CD4-positive, CD25-positive, alpha-beta regulatory T cell (primary cell): ENCODE results near the gene MED15. TPM values are rescaled to one million over a fixed set of nuclear protein-coding genes. Genes with fewer than 3 reads are reported as not detected.
"Not testable (repeated sequence)": the region's sequence is repeated elsewhere in the genome, so short reads cannot be mapped to it uniquely, and the experiment has no call there.

Experiments used
- ATAC-seq, 2 donors: fragments of 150-1000 bp; cut with Tn5 transposase; one replicate each; pipeline ENCODE4 v1.10.0; 2021; ENCODE audit warnings: low read depth in 2 of 2, moderate number of reproducible peaks in 2 of 2, moderate library complexity in 1 of 2
- DNase-seq, 3 donors: peaks; one replicate each; pipeline versions ENCODE4 v3.0.0 to v3.0.0-alpha.2; 2012 to 2022; ENCODE audit warnings: mixed read lengths in 1 of 3
- H3K27ac ChIP-seq: one replicate; pipeline ENCODE4 v1.7.0; 2013; ENCODE audit warnings: mild to moderate bottlenecking, low read length; ENCODE audit not compliant: insufficient read depth, poor library complexity, severe bottlenecking
- H3K27me3 ChIP-seq: one replicate; pipeline ENCODE4 v1.7.0; 2013; ENCODE audit warnings: low read length; ENCODE audit not compliant: control insufficient read depth, insufficient read depth
- H3K36me3 ChIP-seq: one replicate; pipeline ENCODE4 v1.7.0; 2013; ENCODE audit warnings: mild to moderate bottlenecking, low read length, moderate library complexity; ENCODE audit not compliant: control insufficient read depth, insufficient read depth
- H3K4me1 ChIP-seq: 2 replicates; pipeline ENCODE4 v1.7.0; 2013; ENCODE audit warnings: mild to moderate bottlenecking, low read length; ENCODE audit not compliant: insufficient read depth, control insufficient read depth, poor library complexity, severe bottlenecking
- H3K4me3 ChIP-seq: one replicate; pipeline ENCODE4 v1.7.0; 2013; ENCODE audit warnings: low read depth, mild to moderate bottlenecking, low read length, moderate library complexity
- H3K9me3 ChIP-seq, 2 experiments: 1 replicate in 1 of 2; 2 replicates in 1 of 2; pipeline ENCODE4 v1.7.0; 2013; ENCODE audit warnings: low read length in 2 of 2, mild to moderate bottlenecking in 1 of 2, moderate library complexity in 1 of 2; ENCODE audit not compliant: control insufficient read depth in 2 of 2
- H3K27ac Mint-ChIP-seq, 3 donors: one replicate each; pipeline ENCODE4 v1.8.0; 2020 to 2022; ENCODE audit warnings: mild to moderate bottlenecking in 3 of 3, mixed read lengths in 3 of 3, moderate library complexity in 2 of 3
- H3K27me3 Mint-ChIP-seq: one replicate; pipeline ENCODE4 v1.8.0; 2022; ENCODE audit warnings: mild to moderate bottlenecking, mixed read lengths
- H3K36me3 Mint-ChIP-seq: one replicate; pipeline ENCODE4 v1.8.0; 2020; ENCODE audit warnings: mixed read lengths
- H3K4me1 Mint-ChIP-seq, 4 donors: one replicate each; pipeline ENCODE4 v1.8.0; 2020 to 2022; ENCODE audit warnings: mixed read lengths in 4 of 4, mild to moderate bottlenecking in 1 of 4
- H3K4me3 Mint-ChIP-seq, 4 donors: one replicate each; pipeline ENCODE4 v1.8.0; 2020 to 2022; ENCODE audit warnings: mild to moderate bottlenecking in 4 of 4, mixed read lengths in 4 of 4, moderate library complexity in 3 of 4
- H3K9me3 Mint-ChIP-seq, 7 donors: one replicate each; pipeline ENCODE4 v1.8.0; 2020 to 2022; ENCODE audit warnings: mixed read lengths in 7 of 7, mild to moderate bottlenecking in 3 of 7, moderate library complexity in 2 of 7
- polyA plus RNA-seq, 4 donors: library from polyadenylated mRNA; unstranded; fragments of 300-500 nt; fragmentation: Illumina TruSeq; gene quantifications; one replicate each; pipeline ENCODE4 v1.2.3, GENCODE V29; 2021
- total RNA-seq: library from RNA; stranded (reverse); gene quantifications from one replicate; pipeline ENCODE4 v1.2.3, GENCODE V29; 2022

MED15 gene
- total and polyA plus RNA-seq, 5 donors from 2014 or later = 35.1 to 397 (median 41.6) TPM

DNA sequence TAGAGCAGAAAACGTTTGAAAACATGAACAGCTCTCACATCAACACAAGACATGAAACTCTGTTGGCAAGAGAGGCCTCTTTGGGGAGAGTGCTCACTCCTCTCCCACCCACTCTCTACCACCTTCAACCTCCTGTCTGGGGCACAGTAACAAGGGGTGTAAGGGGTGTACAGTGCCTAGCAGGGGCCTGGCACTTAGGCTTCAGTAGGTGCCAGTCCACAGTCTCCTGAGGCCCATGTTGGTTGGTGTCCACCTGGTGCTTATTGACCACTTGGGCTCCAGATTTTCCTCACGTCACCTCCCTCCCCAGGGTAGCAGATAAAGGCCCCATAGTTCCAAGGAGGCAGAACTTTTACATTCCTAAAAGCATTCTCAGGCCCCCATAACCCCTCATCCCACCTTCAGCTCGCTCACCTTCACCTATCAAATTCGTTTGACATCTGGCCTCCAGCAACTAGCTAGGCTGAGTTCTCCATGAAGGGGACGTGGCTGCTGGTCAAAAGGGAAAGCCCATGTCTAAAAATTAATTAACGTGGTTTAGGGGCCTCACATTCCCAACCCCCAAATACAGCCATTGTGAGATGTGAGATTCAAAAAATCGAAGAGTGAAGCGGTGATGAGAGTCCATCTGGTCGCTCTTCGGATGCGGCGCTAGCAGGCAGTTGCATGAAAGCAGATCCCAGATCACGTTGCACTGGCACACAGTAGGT is 712 bp upstream of the MED15 start:
- peaks cover 9% of the 10 kb centered on the region for H3K36me3 Mint-ChIP-seq
- Histone ChIP-seq H3K4me3 (peak overlapping the region; percentile 66), H3K27ac (peak overlapping the region; percentile 92), H3K4me1 (peaks cover 39% of the 10 kb centered on the region), H3K27me3 (no peaks in the 10 kb centered on the region), H3K9me3 (no peaks in the 10 kb centered on the region), H3K36me3 (peaks cover 7% of the 10 kb centered on the region)
- H3K4me1 Mint-ChIP-seq = peaks cover 13 to 49% (median 38%) of the 10 kb centered on the region in 4 donors
- H3K27me3 Mint-ChIP-seq = peaks cover 4% of the 10 kb centered on the region
- DNase-seq (no peak), ATAC-seq (no peak)
- H3K9me3 Mint-ChIP-seq = no peaks in the 10 kb centered on the region
- H3K4me3 Mint-ChIP-seq = peak overlapping the region; percentile 94 to 100 (median 96)
- peak overlapping the region; percentile 97 to 99 (median 98) for H3K27ac Mint-ChIP-seq

DNA sequence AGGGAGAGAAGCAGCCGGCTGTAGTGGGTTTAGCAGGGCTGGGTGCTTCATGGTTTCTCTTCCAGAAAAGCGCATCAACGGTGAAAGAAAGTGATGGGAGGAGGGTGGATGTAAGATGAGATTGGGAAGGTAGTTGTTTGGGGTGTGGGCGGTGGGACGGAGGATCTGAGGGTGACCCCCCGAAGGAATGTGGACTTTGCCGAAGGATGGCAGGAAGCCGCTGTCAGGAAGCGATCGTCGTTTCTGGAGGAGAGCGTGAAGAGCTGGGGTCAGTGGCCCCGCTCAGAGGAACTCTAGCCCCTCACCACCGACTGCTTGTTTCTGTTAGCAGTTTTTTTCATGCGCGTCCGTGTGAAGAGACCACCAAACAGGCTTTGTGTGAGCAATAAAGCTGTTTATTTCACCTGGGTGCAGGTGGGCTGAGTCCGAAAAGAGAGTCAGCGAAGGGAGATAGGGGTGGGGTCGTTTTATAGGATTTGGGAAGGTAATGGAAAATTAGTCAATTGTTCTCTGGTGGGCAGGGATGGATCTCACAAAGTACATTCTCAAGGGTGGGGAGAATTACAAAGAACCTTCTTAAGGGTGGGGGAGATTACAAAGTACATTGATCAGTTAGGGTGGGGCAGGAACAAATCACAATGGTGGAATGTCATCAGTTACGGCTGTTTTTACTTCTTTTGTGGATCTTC is 801 bp downstream of the MED15 start:
- Mint-ChIP-seq H3K36me3 (peaks cover 14% of the 10 kb centered on the region), H3K4me1 (peaks cover 20 to 59% (median 44%) of the 10 kb centered on the region in 4 donors), H3K4me3 (peak overlapping the region; percentile 94 to 100 (median 96)), H3K27ac (peak overlapping the region; percentile 97 to 99 (median 98))
- H3K9me3 Mint-ChIP-seq, H3K9me3 ChIP-seq, H3K36me3 ChIP-seq, H3K27me3 ChIP-seq, DNase-seq, ATAC-seq, H3K27me3 Mint-ChIP-seq: not testable (repeated sequence)
- Histone ChIP-seq H3K27ac (peak overlapping the region; percentile 92), H3K4me1 (peaks cover 45% of the 10 kb centered on the region), H3K4me3 (peak overlapping the region; percentile 90)

DNA sequence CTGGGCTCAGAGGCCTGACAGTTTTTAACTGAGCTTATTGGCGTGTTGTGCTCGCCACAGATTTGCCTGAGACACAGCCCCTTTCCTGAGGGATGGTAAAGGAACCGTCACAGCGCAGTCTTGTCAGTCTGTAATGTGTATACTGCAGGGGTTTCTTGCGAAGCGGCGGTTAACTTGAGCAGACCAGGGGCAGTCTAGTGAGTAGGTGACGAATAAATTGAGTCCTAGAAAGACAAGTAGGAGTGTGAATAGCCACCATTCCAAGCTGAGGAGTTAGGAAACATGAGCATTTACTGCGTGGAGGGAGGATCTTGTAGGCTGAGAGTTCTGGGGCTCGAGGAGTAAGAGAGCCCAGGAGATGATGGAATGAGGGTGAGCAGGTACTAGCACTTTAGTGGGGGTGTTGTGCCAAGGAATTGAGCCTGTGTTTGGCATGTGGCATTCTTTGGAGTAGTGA is 1.4 kb downstream of the MED15 start:
- Histone ChIP-seq H3K27ac (peak overlapping the region; percentile 69), H3K4me1 (peaks cover 45% of the 10 kb centered on the region), H3K27me3 (no peaks in the 10 kb centered on the region), H3K36me3 (peaks cover 12% of the 10 kb centered on the region), H3K4me3 (peak overlapping the region; percentile 90), H3K9me3 (no peaks in the 10 kb centered on the region)
- DNase-seq (no peak), ATAC-seq (no peak)
- Mint-ChIP-seq H3K36me3 (peaks cover 14% of the 10 kb centered on the region), H3K27ac (peak overlapping the region; percentile 97 to 99 (median 98)), H3K4me1 (peaks cover 20 to 65% (median 49%) of the 10 kb centered on the region in 4 donors), H3K27me3 (peaks cover 4% of the 10 kb centered on the region), H3K9me3 (no peaks in the 10 kb centered on the region), H3K4me3 (peak overlapping the region; percentile 94 to 100 (median 96))

DNA sequence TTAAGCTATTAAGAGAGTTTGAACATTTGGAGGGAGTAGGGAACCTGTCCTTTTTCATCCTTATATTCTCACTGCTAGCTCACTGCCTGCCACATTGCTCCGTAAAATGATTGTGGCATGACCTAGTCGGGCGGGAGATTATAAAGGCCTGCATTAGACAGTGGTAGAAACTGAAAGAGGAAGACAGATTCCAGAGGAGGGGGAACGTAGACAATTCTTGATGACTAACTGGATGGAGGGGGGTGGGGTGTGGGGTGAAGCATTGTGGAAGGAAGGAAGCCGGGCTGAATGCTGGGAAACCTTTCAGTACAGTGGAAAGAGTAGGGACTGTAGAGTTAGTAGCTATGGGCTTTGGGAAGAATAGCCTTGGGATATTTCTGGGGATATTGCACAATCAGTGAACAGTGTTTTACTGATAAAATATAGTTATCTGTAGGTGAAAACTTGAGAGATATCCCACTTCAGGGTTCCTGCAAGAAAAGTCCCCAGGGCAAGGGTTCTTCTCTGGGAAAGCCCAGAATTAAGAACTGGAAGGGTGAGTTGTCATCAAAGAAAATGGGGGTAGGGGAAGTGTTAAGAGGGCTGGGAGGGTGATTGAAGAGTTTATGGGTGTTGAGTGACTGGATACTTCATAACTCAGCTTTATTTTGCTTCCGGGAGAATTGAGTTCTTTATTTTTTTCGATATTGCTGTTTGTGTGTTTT is 2.1 kb downstream of the MED15 start:
- Histone ChIP-seq H3K27me3 (no peaks in the 10 kb centered on the region), H3K4me1 (peaks cover 51% of the 10 kb centered on the region), H3K4me3 (peak overlapping the region; percentile 90), H3K36me3 (peaks cover 19% of the 10 kb centered on the region), H3K9me3 (no peaks in the 10 kb centered on the region), H3K27ac (peak overlapping the region; percentile 69)
- ATAC-seq (peak; percentile 42 to 52), DNase-seq (peak; percentile 27 to 71 (median 30))
- Mint-ChIP-seq H3K4me1 (peaks cover 20 to 72% (median 55%) of the 10 kb centered on the region in 4 donors), H3K27ac (peak overlapping the region; percentile 97 to 99 (median 98)), H3K27me3 (peaks cover 4% of the 10 kb centered on the region), H3K36me3 (peaks cover 18% of the 10 kb centered on the region), H3K9me3 (no peaks in the 10 kb centered on the region), H3K4me3 (peak overlapping the region; percentile 94 to 100 (median 96))

DNA sequence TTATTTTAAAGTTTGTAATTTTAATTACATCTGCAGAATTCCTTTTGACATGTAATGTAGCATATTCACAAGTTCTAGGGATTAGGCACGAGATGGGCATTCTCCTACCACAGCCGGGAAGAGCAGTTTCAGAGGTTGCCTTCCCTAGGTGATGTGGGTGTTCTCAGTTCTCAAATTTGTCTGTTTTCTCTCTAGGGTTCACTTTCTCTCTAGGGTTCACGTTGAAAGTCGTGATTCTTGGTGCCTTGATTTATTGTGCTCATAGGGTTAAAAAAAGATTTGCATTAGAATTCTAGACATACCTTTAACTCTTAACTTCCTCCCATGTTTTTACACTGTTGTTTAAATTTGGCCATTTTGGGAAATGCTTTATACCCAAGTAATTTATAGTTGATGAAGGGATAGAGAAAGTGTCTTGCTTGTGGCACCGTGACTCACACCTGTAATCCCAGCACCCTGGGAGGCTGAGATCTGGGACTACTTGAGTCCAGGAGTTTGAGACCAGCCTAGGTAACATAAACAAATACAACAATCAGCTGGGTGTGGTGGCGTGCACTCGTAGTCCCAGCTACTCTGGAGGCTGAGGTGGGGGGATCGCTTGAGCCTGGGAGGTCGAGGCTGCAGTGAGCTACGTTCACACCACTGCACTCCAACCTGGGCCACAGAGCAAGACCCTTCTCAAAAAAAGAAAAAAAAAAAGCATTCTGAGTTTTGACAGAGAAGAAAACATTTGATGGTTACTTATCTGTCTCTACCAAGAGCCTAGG is 3.6 kb downstream of the MED15 start:
- peaks cover 4% of the 10 kb centered on the region for H3K27me3 Mint-ChIP-seq
- H3K36me3 Mint-ChIP-seq = peaks cover 19% of the 10 kb centered on the region
- Histone ChIP-seq H3K4me3 (peak overlapping the region; percentile 90), H3K27me3 (no peaks in the 10 kb centered on the region), H3K9me3 (no peaks in the 10 kb centered on the region), H3K36me3 (peaks cover 25% of the 10 kb centered on the region), H3K4me1 (peaks cover 57% of the 10 kb centered on the region), H3K27ac (peak overlapping the region; percentile 69)
- peaks cover 0 to 2% (median 0%) of the 10 kb centered on the region in 7 donors for H3K9me3 Mint-ChIP-seq
- ATAC-seq (no peak), DNase-seq (no peak)
- peak overlapping the region; percentile 56 to 98 (median 84) for H3K27ac Mint-ChIP-seq
- H3K4me3 Mint-ChIP-seq = peak overlapping the region; percentile 94 to 100 (median 96)
- peaks cover 24 to 79% (median 64%) of the 10 kb centered on the region in 4 donors for H3K4me1 Mint-ChIP-seq

DNA sequence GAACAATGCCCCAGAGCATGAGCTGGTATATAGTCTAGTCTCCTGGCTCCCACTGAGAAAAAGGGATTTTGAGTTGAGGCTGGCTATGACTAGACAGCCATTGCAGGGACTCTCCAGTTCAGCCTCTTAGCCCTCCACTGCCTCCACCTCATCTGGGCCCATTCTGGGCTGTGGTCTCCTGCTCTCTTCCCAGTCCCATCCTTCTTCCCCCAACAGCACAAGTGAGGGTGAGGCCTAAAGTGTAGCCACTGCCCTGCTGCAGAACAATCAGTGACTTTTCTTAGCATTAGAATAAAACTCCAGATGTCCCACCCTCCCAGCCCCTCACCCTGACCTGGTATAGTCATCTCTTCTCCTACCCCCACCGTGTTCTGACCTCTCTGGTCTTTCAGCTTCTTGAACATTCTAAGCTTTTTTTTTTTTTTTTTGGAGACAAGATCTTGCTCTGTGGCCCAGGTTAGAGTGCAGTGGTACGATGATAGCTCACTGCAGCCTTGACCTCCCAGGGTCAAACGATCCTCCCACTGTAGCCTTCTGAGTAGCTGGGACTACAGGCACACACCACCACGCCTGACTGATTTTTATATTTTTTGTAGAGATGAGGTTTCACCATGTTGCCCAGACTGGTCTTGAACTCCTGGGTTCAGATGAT is 4.3 kb downstream of the MED15 start:
- Mint-ChIP-seq H3K27ac (peak overlapping the region; percentile 84 to 98 (median 95)), H3K27me3 (peaks cover 4% of the 10 kb centered on the region), H3K4me3 (peak overlapping the region; percentile 66 to 97 (median 94)), H3K36me3 (peaks cover 19% of the 10 kb centered on the region), H3K4me1 (peaks cover 24 to 82% (median 65%) of the 10 kb centered on the region in 4 donors), H3K9me3 (peaks cover 0 to 2% (median 0%) of the 10 kb centered on the region in 7 donors)
- Histone ChIP-seq H3K4me3 (peak overlapping the region; percentile 41), H3K4me1 (peaks cover 61% of the 10 kb centered on the region), H3K27me3 (no peaks in the 10 kb centered on the region), H3K9me3 (no peaks in the 10 kb centered on the region), H3K36me3 (peaks cover 29% of the 10 kb centered on the region), H3K27ac (no peak overlapping the region)
- ATAC-seq = no peak
- no peak for DNase-seq
